Inferior parietal cortex (tissue), 1 donor: ENCODE results near the gene USP6NL.

Experiments
- DNase-seq: peaks from one replicate; pipeline ENCODE4 v3.0.0-alpha.2; 2016; ENCODE audit errors: extremely low spot score

USP6NL gene

DNA sequence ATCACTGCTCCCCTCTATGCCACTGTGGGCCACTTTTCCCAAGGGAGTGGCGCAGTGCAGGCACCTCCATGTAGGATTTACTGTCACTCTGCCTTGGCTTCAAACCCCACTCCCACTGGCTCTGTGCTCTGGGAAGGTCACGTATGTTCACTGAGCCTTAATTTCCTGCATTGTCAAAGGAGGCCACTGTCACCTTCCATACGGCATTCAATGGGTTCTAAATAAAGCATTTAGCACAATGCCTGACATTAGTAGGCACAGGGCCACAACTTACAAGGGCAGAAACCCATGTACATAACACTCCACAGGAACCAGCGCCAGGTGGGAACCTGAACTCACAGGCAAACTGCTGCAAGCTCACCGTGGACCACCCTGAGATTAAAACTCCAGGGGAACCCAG lies 196.4 kb downstream of the USP6NL start:
- DNase-seq: no peak

DNA sequence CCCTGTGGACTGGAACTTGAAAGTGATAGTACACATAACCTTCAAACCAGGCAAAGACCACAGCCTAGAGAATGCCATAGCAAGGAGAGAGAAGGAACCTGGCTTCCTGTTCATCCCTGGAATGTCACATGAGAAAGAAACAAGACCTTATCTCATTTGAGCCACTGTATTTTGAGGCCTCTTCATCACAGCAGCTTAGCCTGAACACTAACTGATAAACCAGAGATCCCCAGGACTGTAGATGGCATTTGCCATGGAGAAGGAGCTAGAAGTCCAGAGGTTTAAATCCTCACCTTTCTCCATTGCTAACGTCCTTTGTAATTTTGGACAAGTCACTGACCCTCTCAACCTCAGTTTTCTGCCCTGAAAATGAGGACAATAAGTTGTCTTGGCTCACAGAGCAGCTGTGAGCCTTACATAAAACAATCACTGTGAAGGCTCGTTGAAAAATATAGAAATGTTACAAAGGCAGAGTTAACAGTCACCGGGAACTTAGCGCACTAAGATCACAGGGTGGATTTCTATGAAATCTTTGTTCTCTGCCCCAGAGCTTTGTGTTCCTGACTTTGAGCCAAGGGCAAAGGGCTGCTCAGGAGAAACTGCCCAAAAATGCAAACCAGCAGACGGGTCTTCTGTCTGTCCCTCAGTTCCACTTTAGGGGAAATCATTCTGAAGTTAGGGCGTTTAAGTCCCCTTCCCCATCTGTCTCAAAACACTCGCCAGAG lies 197.0 kb downstream of the USP6NL start:
- DNase-seq: no peak

DNA sequence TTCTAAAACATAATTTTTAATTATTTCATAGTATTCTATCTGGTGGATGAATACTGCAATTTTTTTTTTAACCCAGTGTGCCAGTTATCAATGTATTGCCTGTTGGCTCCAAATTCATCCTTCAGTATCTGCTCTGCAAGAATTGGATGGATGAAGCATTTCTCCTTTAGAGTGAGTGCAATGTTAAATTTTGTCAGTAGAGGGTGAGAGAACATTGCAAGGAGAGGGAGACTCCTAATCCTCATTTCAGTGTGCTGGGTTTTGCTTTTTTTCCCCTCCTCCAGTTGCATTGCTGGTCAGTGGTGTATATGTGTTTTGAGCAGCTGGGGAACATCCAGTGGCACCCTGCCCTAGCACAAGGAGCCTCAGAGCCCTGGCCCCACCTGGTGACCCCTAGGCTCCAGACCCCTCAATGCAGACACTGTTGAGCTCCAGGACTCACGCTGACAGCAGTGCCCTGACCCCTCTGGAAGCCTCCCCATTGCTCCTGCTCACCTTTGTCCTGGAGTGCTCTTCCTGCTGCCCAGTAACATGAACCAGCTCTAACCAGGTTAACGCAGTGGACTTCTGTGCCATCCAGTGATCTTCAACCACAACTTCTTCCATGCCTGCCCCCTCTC lies 199.4 kb downstream of the USP6NL start:
- no peak for DNase-seq

DNA sequence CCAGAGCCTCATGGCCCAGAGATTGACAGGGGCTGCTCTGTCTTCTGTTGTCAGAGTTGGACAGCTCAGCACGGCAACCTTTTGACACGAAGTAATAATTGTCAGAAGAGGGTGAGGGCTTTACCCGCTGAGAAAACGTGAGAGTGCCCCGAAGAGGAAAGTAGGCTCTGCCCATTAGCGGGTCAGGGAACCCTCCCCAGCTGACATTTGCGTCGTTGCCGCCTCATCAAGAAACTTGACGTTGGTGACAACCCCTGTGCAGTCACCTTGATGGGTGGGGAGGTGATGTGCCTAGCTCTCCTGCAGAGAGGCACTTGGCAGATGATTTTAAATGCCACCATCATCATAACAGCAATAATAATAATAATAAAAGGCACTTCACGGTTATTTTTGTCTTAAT lies 202.1 kb downstream of the USP6NL start:
- no peak for DNase-seq

DNA sequence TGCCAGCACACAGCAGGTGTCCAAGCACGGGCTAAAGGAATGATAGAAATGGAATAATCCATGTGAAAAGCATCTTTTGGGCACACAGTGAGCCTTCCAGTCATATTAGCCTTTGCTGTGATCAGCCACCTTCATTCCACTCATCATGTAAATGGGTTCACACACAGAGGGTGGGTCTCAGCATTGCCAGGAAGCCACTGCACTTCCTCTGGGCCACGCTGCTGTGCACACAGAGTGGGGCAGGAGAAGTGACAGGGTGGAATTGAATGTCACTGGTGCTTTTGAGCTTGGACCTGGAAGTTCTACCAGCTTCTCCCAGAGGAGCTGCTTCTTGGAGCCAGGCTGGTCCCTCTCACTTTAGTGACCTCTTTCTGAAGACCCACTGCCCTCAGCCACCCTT lies 203.5 kb downstream of the USP6NL start:
- DNase-seq: no peak

DNA sequence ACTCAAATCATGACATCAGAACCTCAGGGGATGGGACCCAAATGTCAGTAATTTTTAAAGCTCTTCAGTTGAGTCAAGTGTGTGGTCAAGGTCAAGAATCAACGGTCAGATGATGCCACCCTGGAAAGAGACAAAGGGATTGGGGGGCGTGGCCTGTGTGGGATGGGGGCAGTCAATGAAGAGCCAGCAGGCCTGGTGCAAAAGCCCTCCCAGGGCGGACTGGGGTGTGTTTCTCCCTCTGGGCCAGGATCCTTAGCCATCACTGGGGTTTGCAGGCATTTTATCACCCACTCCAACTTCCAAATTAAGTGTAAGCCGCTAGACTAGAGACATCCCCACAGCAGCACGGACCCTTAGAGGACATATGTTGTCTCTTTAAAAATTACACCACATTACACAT lies 204.7 kb downstream of the USP6NL start:
- no peak for DNase-seq

DNA sequence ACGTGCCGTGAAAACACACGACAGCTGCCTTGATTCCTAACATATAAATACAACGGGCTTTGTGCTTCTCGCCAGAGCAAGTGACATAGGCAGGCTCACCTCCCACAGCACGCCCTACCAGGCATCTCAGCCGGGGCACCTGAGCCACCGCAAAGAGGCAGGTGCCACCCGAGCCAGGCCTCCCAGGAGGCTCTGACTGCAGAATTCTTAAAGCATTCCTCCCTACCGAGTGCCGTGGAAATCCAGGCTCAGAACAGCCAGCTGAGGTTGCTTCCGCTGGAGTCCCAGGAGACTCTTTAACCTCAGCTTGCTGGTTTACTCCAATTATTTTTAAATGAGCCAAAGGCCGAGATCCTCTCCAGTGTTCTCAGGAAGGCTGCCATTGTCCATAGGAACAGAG lies 206.5 kb downstream of the USP6NL start:
- no peak for DNase-seq
